ENCODE results near the gene KRTAP10-1. TPM values are rescaled to one million over a fixed set of nuclear protein-coding genes. Genes with fewer than 3 reads are reported as not detected.

The KRTAP10-1 gene
- not detected for total RNA-seq

DNA sequence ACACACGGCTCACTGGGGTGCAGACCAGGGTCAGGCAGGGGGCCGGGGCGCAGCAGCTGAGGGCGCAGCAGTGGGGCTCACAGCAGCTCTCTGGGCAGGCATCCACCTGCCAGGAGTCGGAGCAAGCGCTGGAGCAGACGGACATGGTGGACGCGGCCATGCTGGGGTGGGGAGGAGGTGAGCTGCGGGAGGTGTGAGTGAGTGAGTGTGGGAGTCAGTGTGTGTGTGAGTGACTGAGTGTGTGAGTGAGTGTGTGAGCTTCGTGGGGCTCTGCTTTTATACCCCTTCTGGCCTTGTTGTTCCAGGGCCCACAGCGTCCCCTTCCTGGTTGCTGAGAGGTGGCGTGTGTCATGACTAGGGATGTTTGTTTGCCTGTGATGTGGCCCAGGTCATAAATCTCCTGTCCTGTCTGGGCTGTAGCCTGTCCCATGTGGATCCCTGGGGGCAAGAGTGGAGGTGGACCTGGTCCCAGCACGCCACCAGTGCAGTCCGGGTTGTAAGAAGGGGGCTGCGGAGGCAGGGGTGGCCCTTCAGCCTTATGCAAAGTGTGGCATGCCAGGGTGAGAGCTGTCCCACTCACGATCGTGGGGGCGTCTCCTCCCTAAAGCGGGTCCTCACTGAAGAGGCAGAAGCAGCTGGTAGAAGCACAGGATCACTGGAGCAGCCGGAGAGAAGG is at the start of gene KRTAP10-1:
KRTAP10-1 (minus strand) TSS at position 205 of the 676 bp plus-strand sequence; CDS start at position 160, 45 bp downstream.

DNA sequence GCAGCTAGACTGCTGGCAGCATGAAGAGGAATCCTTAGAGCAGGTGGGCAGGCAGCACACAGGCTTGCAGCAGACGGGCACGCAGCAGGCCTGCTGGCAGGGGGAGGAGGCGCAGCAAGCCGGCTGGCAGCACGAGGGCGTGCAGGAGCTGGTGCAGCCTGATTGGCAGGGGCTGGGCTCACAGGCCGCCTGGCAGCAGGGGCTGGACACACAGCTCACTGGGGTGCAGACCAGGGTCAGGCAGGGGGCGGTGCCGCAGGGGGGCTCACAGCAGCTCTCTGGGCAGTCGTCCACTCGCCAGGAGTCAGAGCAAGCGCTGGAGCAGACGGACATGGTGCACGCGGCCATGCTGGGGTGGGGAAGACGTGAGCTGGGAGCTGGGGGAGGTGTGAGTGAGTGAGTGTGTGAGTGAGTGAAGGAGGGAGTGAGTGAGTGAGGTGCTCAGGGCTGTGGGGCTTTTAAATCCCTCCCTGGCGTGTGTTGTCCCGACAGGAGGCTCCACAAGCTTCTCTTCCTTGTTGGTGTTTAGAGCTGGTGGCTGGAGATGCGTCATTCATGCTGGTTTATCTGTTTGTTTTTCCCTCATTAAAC is 40.3 kb upstream of the KRTAP10-1 start, which contains the start of gene KRTAP10-5:
KRTAP10-5 (minus strand) TSS at position 374 of the 591 bp plus-strand sequence; CDS start at position 348, 26 bp downstream.

DNA sequence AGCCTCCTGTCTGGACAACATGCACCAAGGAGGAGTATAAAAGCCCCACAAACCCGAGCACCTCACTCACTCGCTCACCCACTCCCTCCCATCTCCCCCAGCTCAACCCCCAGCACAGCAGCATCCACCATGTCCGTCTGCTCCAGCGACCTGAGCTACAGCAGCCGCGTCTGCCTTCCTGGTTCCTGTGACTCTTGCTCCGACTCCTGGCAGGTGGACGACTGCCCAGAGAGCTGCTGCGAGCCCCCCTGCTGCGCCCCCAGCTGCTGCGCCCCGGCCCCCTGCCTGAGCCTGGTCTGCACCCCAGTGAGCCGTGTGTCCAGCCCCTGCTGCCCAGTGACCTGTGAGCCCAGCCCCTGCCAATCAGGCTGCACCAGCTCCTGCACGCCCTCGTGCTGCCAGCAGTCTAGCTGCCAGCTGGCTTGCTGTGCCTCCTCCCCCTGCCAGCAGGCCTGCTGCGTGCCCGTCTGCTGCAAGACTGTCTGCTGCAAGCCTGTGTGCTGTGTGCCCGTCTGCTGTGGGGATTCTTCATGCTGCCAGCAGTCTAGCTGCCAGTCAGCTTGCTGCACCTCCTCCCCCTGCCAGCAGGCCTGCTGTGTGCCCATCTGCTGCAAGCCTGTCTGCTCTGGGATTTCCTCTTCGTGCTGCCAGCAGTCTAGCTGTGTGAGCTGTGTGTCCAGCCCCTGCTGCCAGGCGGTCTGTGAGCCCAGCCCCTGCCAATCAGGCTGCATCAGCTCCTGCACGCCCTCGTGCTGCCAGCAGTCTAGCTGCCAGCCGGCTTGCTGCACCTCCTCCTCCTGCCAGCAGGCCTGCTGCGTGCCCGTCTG is 33.8 kb upstream of the KRTAP10-1 start, which contains the start of gene KRTAP10-4:
KRTAP10-4 (plus strand) TSS at position 100 of the 827 bp plus-strand sequence; CDS start at position 130, 30 bp downstream.

DNA sequence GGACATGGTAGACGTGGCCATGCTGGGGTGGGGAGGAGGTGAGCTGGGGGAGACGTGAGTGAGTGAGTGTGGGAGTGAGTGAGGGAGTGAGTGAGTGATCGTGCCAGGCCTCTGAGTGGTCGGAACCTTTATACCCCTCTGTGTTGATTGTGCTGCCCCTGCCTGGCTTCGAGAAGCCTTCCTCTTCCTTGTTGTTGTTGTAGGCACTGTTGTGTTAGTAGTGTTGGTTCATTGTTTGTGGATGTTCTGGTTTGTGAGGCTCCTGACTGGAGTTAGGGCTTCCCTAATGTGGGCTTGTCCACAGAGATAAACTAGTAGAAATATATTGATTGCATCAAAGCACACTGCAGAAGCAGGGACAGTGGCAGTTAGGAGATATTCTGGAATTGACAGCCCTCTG is 18.7 kb upstream of the KRTAP10-1 start, which contains the start of gene KRTAP10-3:
KRTAP10-3 (minus strand) TSS at position 101 of the 400 bp plus-strand sequence; CDS start at position 21, 80 bp downstream.

GRCh38 chr21:44551340-44551961 is 11.5 kb upstream of the KRTAP10-1 start, which contains the start of gene KRTAP10-2:
KRTAP10-2 (minus strand) TSS chr21:44551505; CDS start chr21:44551458, 47 bp downstream.

Other genes with a start within 250 kb of the KRTAP10-1 start
- gene PFKL, start 240.1 kb downstream of the KRTAP10-1 start, total RNA-seq, result 100 to 1,000 TPM; 109 to 113 TPM
- 10 to 100 TPM in 1 of 2 donors, 1 to 10 TPM in 1; 7.7 to 13.1 TPM for gene CFAP410, start 200.8 kb downstream of the KRTAP10-1 start, total RNA-seq
- under 1 TPM in 1 of 2 donors, not detected in 1; under 0.01 TPM for gene TRPM2, start 186.6 kb downstream of the KRTAP10-1 start, total RNA-seq
- 1 to 10 TPM; 1.7 to 3.1 TPM for gene LRRC3, start 84.7 kb downstream of the KRTAP10-1 start, total RNA-seq
- not detected for gene KRTAP10-2, start 11.3 kb upstream of the KRTAP10-1 start, total RNA-seq
- gene KRTAP10-3, start 18.6 kb upstream of the KRTAP10-1 start, total RNA-seq, result not detected
- not detected for gene KRTAP10-4, start 33.5 kb upstream of the KRTAP10-1 start, total RNA-seq
- gene KRTAP10-5, start 40.4 kb upstream of the KRTAP10-1 start, total RNA-seq, result not detected
- gene KRTAP10-6, start 52.3 kb upstream of the KRTAP10-1 start, total RNA-seq, result not detected
- not detected for gene KRTAP10-7, start 60.4 kb upstream of the KRTAP10-1 start, total RNA-seq
- gene KRTAP10-8, start 71.9 kb upstream of the KRTAP10-1 start, total RNA-seq, result not detected
- gene KRTAP10-9, start 86.9 kb upstream of the KRTAP10-1 start, total RNA-seq, result not detected
- not detected for gene KRTAP10-10, start 97.2 kb upstream of the KRTAP10-1 start, total RNA-seq
- gene KRTAP10-11, start 106.2 kb upstream of the KRTAP10-1 start, total RNA-seq, result not detected
- not detected for gene KRTAP12-4, start 114.5 kb upstream of the KRTAP10-1 start, total RNA-seq
- not detected for gene KRTAP12-3, start 117.7 kb upstream of the KRTAP10-1 start, total RNA-seq
- not detected for gene KRTAP12-2, start 126.7 kb upstream of the KRTAP10-1 start, total RNA-seq
- gene KRTAP12-1, start 142.0 kb upstream of the KRTAP10-1 start, total RNA-seq, result not detected
- gene KRTAP10-12, start 157.0 kb upstream of the KRTAP10-1 start, total RNA-seq, result not detected
- not detected for gene TSPEAR, start 171.4 kb upstream of the KRTAP10-1 start, total RNA-seq

Measured in melanocyte of skin (primary cell).